ENCODE data around the gene SRC.

SRC gene

GRCh38 chr20:37437676-37438075, 91.7 kb downstream of the SRC start:
- Histone ChIP-seq H3K9me3 (ENCODE audit: low read length) (no peaks in the 10 kb centered on the region), H3K4me3 (ENCODE audit: low read length) (no peak overlapping the region), H3K4me1 (ENCODE audit: insufficient read depth, low read length) (peaks cover 7% of the 10 kb centered on the region), H3K27me3 (ENCODE audit: insufficient read depth, low read length) (no peaks in the 10 kb centered on the region), H2AFZ (ENCODE audit: low read depth, low read length) (no peak overlapping the region), H3K36me3 (ENCODE audit: insufficient read depth, low read length) (no peaks in the 10 kb centered on the region)

GRCh38 chr20:37438464-37439222, 92.7 kb downstream of the SRC start:
- Histone ChIP-seq H3K4me3 (ENCODE audit: low read length) (no peak overlapping the region), H3K36me3 (ENCODE audit: insufficient read depth, low read length) (no peaks in the 10 kb centered on the region), H3K9me3 (ENCODE audit: low read length) (no peaks in the 10 kb centered on the region), H2AFZ (ENCODE audit: low read depth, low read length) (no peak overlapping the region), H3K27me3 (ENCODE audit: insufficient read depth, low read length) (no peaks in the 10 kb centered on the region), H3K4me1 (ENCODE audit: insufficient read depth, low read length) (peaks cover 7% of the 10 kb centered on the region)

GRCh38 chr20:37439223-37439933, 93.4 kb downstream of the SRC start:
- H3K27me3 ChIP-seq (ENCODE audit: insufficient read depth, low read length) = no peaks in the 10 kb centered on the region
- H2AFZ ChIP-seq (ENCODE audit: low read depth, low read length) = no peak overlapping the region
- H3K9me3 ChIP-seq (ENCODE audit: low read length) = no peaks in the 10 kb centered on the region
- no peaks in the 10 kb centered on the region for H3K36me3 ChIP-seq (ENCODE audit: insufficient read depth, low read length)
- no peak overlapping the region for H3K4me3 ChIP-seq (ENCODE audit: low read length)
- H3K4me1 ChIP-seq (ENCODE audit: insufficient read depth, low read length) = peaks cover 7% of the 10 kb centered on the region

- no peaks in the 10 kb centered on the region for H3K36me3 ChIP-seq (ENCODE audit: insufficient read depth, low read length)
- no peaks in the 10 kb centered on the region for H3K9me3 ChIP-seq (ENCODE audit: low read length)
- no peak overlapping the region for H2AFZ ChIP-seq (ENCODE audit: low read depth, low read length)
- H3K4me1 ChIP-seq (ENCODE audit: insufficient read depth, low read length) = peaks cover 7% of the 10 kb centered on the region
- no peak overlapping the region for H3K4me3 ChIP-seq (ENCODE audit: low read length)
- H3K27me3 ChIP-seq (ENCODE audit: insufficient read depth, low read length) = no peaks in the 10 kb centered on the region
Measured at GRCh38 chr20:37441023-37441422, 95.1 kb downstream of the SRC start.

- Histone ChIP-seq H3K36me3 (ENCODE audit: insufficient read depth, low read length) (no peaks in the 10 kb centered on the region), H2AFZ (ENCODE audit: low read depth, low read length) (no peak overlapping the region), H3K27me3 (ENCODE audit: insufficient read depth, low read length) (peaks cover 4% of the 10 kb centered on the region)
Measured at GRCh38 chr20:37442547-37442946, 96.6 kb downstream of the SRC start.

GRCh38 chr20:37442986-37443385, 97.0 kb downstream of the SRC start:
- no peak overlapping the region for H2AFZ ChIP-seq (ENCODE audit: low read depth, low read length)
- peaks cover 7% of the 10 kb centered on the region for H3K4me1 ChIP-seq (ENCODE audit: insufficient read depth, low read length)
- H3K36me3 ChIP-seq (ENCODE audit: insufficient read depth, low read length) = no peaks in the 10 kb centered on the region
- no peaks in the 10 kb centered on the region for H3K9me3 ChIP-seq (ENCODE audit: low read length)
- no peak overlapping the region for H3K4me3 ChIP-seq (ENCODE audit: low read length)
- H3K27me3 ChIP-seq (ENCODE audit: insufficient read depth, low read length) = peaks cover 4% of the 10 kb centered on the region

More at GRCh38 chr20:37442547-37442946, 96.6 kb downstream of the SRC start:
- Histone ChIP-seq H3K4me3 (ENCODE audit: low read length) (no peak overlapping the region), H3K9me3 (ENCODE audit: low read length) (no peaks in the 10 kb centered on the region), H3K4me1 (ENCODE audit: insufficient read depth, low read length) (peaks cover 7% of the 10 kb centered on the region)

- H3K9me3 ChIP-seq (ENCODE audit: low read length) = no peaks in the 10 kb centered on the region
- peaks cover 4% of the 10 kb centered on the region for H3K27me3 ChIP-seq (ENCODE audit: insufficient read depth, low read length)
- H3K4me3 ChIP-seq (ENCODE audit: low read length) = no peak overlapping the region
- no peaks in the 10 kb centered on the region for H3K36me3 ChIP-seq (ENCODE audit: insufficient read depth, low read length)
- no peak overlapping the region for H2AFZ ChIP-seq (ENCODE audit: low read depth, low read length)
- H3K4me1 ChIP-seq (ENCODE audit: insufficient read depth, low read length) = peaks cover 7% of the 10 kb centered on the region
Measured at GRCh38 chr20:37443596-37443995, 97.7 kb downstream of the SRC start.

GRCh38 chr20:37445041-37445440, 99.1 kb downstream of the SRC start:
- H3K4me1 ChIP-seq (ENCODE audit: insufficient read depth, low read length) = no peaks in the 10 kb centered on the region
- H3K9me3 ChIP-seq (ENCODE audit: low read length) = no peaks in the 10 kb centered on the region
- no peaks in the 10 kb centered on the region for H3K36me3 ChIP-seq (ENCODE audit: insufficient read depth, low read length)
- H2AFZ ChIP-seq (ENCODE audit: low read depth, low read length) = no peak overlapping the region
- H3K27me3 ChIP-seq (ENCODE audit: insufficient read depth, low read length) = peaks cover 4% of the 10 kb centered on the region
- H3K4me3 ChIP-seq (ENCODE audit: low read length) = no peak overlapping the region

GRCh38 chr20:37446286-37447032, 100.5 kb downstream of the SRC start:
- H3K4me3 ChIP-seq (ENCODE audit: low read length) = no peak overlapping the region
- H3K9me3 ChIP-seq (ENCODE audit: low read length) = no peaks in the 10 kb centered on the region
- no peaks in the 10 kb centered on the region for H3K4me1 ChIP-seq (ENCODE audit: insufficient read depth, low read length)
- H2AFZ ChIP-seq (ENCODE audit: low read depth, low read length) = no peak overlapping the region
- H3K27me3 ChIP-seq (ENCODE audit: insufficient read depth, low read length) = peaks cover 4% of the 10 kb centered on the region
- no peaks in the 10 kb centered on the region for H3K36me3 ChIP-seq (ENCODE audit: insufficient read depth, low read length)

- no peaks in the 10 kb centered on the region for H3K4me1 ChIP-seq (ENCODE audit: insufficient read depth, low read length)
- H3K9me3 ChIP-seq (ENCODE audit: low read length) = no peaks in the 10 kb centered on the region
- no peak overlapping the region for H3K4me3 ChIP-seq (ENCODE audit: low read length)
- peaks cover 4% of the 10 kb centered on the region for H3K27me3 ChIP-seq (ENCODE audit: insufficient read depth, low read length)
- H2AFZ ChIP-seq (ENCODE audit: low read depth, low read length) = no peak overlapping the region
- H3K36me3 ChIP-seq (ENCODE audit: insufficient read depth, low read length) = no peaks in the 10 kb centered on the region
Measured at GRCh38 chr20:37447688-37448087, 101.7 kb downstream of the SRC start.

GRCh38 chr20:37449276-37449675, 103.3 kb downstream of the SRC start:
- peaks cover 1% of the 10 kb centered on the region for H3K9me3 ChIP-seq (ENCODE audit: low read length)
- no peaks in the 10 kb centered on the region for H3K36me3 ChIP-seq (ENCODE audit: insufficient read depth, low read length)
- no peak overlapping the region for H2AFZ ChIP-seq (ENCODE audit: low read depth, low read length)
- H3K4me3 ChIP-seq (ENCODE audit: low read length) = no peak overlapping the region
- H3K27me3 ChIP-seq (ENCODE audit: insufficient read depth, low read length) = peaks cover 4% of the 10 kb centered on the region
- H3K4me1 ChIP-seq (ENCODE audit: insufficient read depth, low read length) = no peaks in the 10 kb centered on the region

GRCh38 chr20:37450344-37450743, 104.4 kb downstream of the SRC start:
- peaks cover 4% of the 10 kb centered on the region for H3K27me3 ChIP-seq (ENCODE audit: insufficient read depth, low read length)
- H3K4me3 ChIP-seq (ENCODE audit: low read length) = no peak overlapping the region
- H3K4me1 ChIP-seq (ENCODE audit: insufficient read depth, low read length) = no peaks in the 10 kb centered on the region
- H3K36me3 ChIP-seq (ENCODE audit: insufficient read depth, low read length) = no peaks in the 10 kb centered on the region
- H2AFZ ChIP-seq (ENCODE audit: low read depth, low read length) = no peak overlapping the region
- peaks cover 3% of the 10 kb centered on the region for H3K9me3 ChIP-seq (ENCODE audit: low read length)

- Histone ChIP-seq H3K4me3 (ENCODE audit: low read length) (no peak overlapping the region), H3K27me3 (ENCODE audit: insufficient read depth, low read length) (peaks cover 4% of the 10 kb centered on the region), H2AFZ (ENCODE audit: low read depth, low read length) (no peak overlapping the region), H3K4me1 (ENCODE audit: insufficient read depth, low read length) (no peaks in the 10 kb centered on the region), H3K36me3 (ENCODE audit: insufficient read depth, low read length) (no peaks in the 10 kb centered on the region), H3K9me3 (ENCODE audit: low read length) (peaks cover 3% of the 10 kb centered on the region)
Measured at GRCh38 chr20:37451616-37452015, 105.7 kb downstream of the SRC start.

Data from neuron (in vitro differentiated cells).